Smooth muscle cell (in vitro differentiated cells): ENCODE measurements around the gene PDZD2. TPM values are rescaled to one million over a fixed set of nuclear protein-coding genes. Genes with fewer than 3 reads are reported as not detected.

ENCODE experiments used
- DNase-seq: peaks from one replicate; lab custom pipeline; 2025; ENCODE audit not compliant: unreplicated experiment; lab: John Stamatoyannopoulos, UW
- H2AFZ ChIP-seq: fragments of 200-600 bp; sonication (generic); 2 replicates; pipeline ENCODE4 v1.6.0; 2016; ENCODE audit warnings: antibody characterized with exemption, low read depth, mild to moderate bottlenecking
- H3F3A ChIP-seq: fragments of 200-600 bp; sonication (generic); 2 replicates; pipeline ENCODE4 v1.6.0; 2017; ENCODE audit warnings: antibody characterized with exemption, low read depth
- H3K27ac ChIP-seq: fragments of 200-600 bp; sonication (generic); 2 replicates; pipeline ENCODE4 v1.5.1; 2016; ENCODE audit warnings: low read depth, mild to moderate bottlenecking
- H3K27me3 ChIP-seq: fragments of 200-600 bp; sonication (generic); 2 replicates; pipeline ENCODE4 v1.6.1; 2016; ENCODE audit warnings: low read depth, mild to moderate bottlenecking
- H3K36me3 ChIP-seq: fragments of 200-600 bp; sonication (generic); 2 replicates; pipeline ENCODE4 v1.5.1; 2016; ENCODE audit warnings: low read depth
- H3K4me1 ChIP-seq: fragments of 200-600 bp; sonication (generic); 2 replicates; pipeline ENCODE4 v1.5.1; 2016; ENCODE audit warnings: low read depth
- H3K4me2 ChIP-seq: fragments of 200-600 bp; sonication (generic); 2 replicates; pipeline ENCODE4 v1.6.0; 2016; ENCODE audit warnings: mild to moderate bottlenecking
- H3K4me3 ChIP-seq: fragments of 200-600 bp; sonication (generic); 2 replicates; pipeline ENCODE4 v1.5.1; 2016; ENCODE audit warnings: mild to moderate bottlenecking
- H3K79me2 ChIP-seq: fragments of 200-600 bp; sonication (generic); 2 replicates; pipeline ENCODE4 v1.6.0; 2016; ENCODE audit warnings: low read depth, mild to moderate bottlenecking
- H3K9ac ChIP-seq: fragments of 200-600 bp; sonication (generic); 2 replicates; pipeline ENCODE4 v1.6.0; 2016; ENCODE audit warnings: low read depth
- H3K9me3 ChIP-seq: fragments of 200-600 bp; sonication (generic); replicated peaks from 2 replicates; pipeline ENCODE4 v1.5.1; 2016; ENCODE audit warnings: low read depth
- H4K20me1 ChIP-seq: fragments of 200-600 bp; sonication (generic); 2 replicates; pipeline ENCODE4 v1.6.0; 2016; ENCODE audit warnings: low read depth
- WGBS: methylation state at CpG from one replicate; pipeline ENCODE4 v1.1.7; 2016; ENCODE audit warnings: low lambda C conversion rate; 5-methylcytosine and 5-hydroxymethylcytosine counted together
- polyA plus RNA-seq: library from polyadenylated mRNA; unstranded; fragments of >200 nt; fragmentation: Nextera tagmentation; extraction: Ambion mirVana; gene quantifications from 2 replicates; pipeline ENCODE4 v1.2.1, GENCODE V29; 2016
- total RNA-seq: library from RNA; depleted of rRNA; stranded (reverse); fragments of >200 nt; gene quantifications from 2 replicates; pipeline ENCODE4 v1.2.3, GENCODE V29; 2014
- TF ChIP-seq, protein P1 (sequence below): fragments of 200-600 bp; sonication (generic); IDR thresholded peaks from 2 replicates; pipeline ENCODE4 v1.5.1; 2017; ENCODE audit warnings: borderline replicate concordance, mild to moderate bottlenecking, antibody characterized with exemption; ENCODE audit not compliant: insufficient read depth, poor library complexity, severe bottlenecking

The PDZD2 gene
- total and polyA plus RNA-seq, 2 experiments from 2014 or later: 3.2 to 4.1 TPM

DNA sequence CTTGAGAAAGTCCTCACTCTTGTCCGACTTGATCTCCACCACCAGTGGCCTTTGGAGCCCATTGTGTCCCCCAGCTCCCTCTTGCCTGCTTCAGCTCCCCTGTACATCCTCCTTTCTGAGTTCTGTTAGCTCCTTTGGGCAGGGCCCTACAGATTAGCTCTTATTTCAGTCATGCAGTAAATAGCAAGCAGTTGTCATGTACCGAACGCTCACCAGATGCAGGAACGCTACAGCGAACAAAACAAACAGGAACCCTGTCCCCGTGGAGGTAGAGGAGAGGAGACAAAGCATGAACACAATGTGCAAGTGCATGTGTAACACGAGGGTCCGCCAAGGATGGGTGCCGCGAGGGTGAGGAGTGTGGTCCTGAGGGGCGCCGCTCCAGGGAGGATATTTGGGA lies 111.3 kb downstream of the PDZD2 start:
- Histone ChIP-seq H3K79me2 (no peaks in the 10 kb centered on the region), H3K4me1 (peaks cover 15% of the 10 kb centered on the region), H3K27me3 (no peaks in the 10 kb centered on the region), H3F3A (no peaks in the 10 kb centered on the region), H3K9me3 (no peaks in the 10 kb centered on the region), H3K4me2 (no peak overlapping the region), H2AFZ (no peak overlapping the region), H3K4me3 (no peak overlapping the region), H3K9ac (no peak overlapping the region), H4K20me1 (no peaks in the 10 kb centered on the region), H3K36me3 (no peaks in the 10 kb centered on the region), H3K27ac (no peak overlapping the region)
- DNase-seq: no peak
- WGBS: 88% methylated on average over 12 of the region's 12 CpGs
- TF ChIP-seq, protein P1, sequence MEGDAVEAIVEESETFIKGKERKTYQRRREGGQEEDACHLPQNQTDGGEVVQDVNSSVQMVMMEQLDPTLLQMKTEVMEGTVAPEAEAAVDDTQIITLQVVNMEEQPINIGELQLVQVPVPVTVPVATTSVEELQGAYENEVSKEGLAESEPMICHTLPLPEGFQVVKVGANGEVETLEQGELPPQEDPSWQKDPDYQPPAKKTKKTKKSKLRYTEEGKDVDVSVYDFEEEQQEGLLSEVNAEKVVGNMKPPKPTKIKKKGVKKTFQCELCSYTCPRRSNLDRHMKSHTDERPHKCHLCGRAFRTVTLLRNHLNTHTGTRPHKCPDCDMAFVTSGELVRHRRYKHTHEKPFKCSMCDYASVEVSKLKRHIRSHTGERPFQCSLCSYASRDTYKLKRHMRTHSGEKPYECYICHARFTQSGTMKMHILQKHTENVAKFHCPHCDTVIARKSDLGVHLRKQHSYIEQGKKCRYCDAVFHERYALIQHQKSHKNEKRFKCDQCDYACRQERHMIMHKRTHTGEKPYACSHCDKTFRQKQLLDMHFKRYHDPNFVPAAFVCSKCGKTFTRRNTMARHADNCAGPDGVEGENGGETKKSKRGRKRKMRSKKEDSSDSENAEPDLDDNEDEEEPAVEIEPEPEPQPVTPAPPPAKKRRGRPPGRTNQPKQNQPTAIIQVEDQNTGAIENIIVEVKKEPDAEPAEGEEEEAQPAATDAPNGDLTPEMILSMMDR: no peak

DNA sequence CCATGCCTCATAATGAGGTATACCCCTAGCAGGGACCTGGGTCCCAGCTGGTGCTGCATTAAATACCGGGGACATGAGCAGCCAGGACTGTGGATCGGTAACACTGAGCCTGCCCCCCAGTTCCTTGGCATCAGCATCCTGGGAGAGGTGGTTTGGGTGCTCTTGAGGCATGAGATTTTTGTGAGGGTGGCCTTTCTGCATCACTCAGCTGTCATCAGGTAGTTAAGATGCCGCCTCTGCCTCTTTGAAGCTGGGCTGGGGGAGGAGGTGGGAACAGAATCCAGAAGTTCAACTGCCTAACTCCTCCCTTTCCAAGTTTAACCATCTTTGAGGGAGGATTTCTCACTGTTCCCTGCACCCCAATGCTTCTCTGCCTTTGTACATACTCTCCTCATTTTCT lies 112.7 kb downstream of the PDZD2 start:
- Histone ChIP-seq H3K36me3 (no peaks in the 10 kb centered on the region), H4K20me1 (no peaks in the 10 kb centered on the region), H3K27ac (no peak overlapping the region), H3K4me3 (no peak overlapping the region), H3K4me2 (no peak overlapping the region), H3K4me1 (peaks cover 15% of the 10 kb centered on the region), H3K9ac (no peak overlapping the region), H3K27me3 (no peaks in the 10 kb centered on the region), H3F3A (no peaks in the 10 kb centered on the region), H3K9me3 (no peaks in the 10 kb centered on the region), H3K79me2 (no peaks in the 10 kb centered on the region), H2AFZ (no peak overlapping the region)
- no peak for DNase-seq
- 56% methylated on average over 3 of the region's 3 CpGs for WGBS
- TF ChIP-seq, protein P1: no peak

DNA sequence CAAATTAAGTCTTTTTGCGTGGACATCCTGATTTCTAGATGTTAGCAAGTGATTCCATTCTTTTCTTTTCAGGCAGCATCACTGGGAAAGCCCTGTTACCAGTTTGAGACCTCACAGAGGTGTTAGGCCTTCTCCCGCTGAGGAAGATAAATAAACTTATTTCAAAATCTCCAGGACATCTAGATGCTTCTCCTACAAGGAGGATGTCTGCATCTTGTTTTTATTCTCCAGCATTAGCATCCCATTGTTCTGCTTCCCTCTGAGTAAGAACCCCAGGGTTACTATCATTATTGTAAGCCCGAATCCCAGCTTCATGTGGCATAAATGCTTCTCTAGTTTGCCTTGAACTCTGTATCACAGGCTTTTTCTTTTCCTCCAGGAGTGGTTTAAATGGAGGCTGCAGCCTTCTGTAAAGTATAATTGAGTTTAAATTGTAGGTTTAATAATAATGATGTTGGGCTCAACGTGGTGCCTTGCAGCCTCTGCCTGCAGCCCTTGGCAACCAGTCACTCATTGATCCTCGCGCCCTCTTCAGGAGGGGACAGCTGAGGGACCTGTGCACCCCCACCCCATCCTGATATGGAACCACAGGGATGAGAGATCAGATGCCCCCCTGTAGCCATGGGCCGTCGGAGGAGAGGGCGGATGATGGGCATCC lies 114.9 kb downstream of the PDZD2 start:
- no peaks in the 10 kb centered on the region for H3K36me3 ChIP-seq
- no peak for DNase-seq
- no peak overlapping the region for H2AFZ ChIP-seq
- H3K4me1 ChIP-seq: peaks cover 15% of the 10 kb centered on the region
- H3K9ac ChIP-seq: no peak overlapping the region
- no peaks in the 10 kb centered on the region for H3K27me3 ChIP-seq
- H4K20me1 ChIP-seq: no peaks in the 10 kb centered on the region
- H3K4me3 ChIP-seq: no peak overlapping the region
- no peaks in the 10 kb centered on the region for H3F3A ChIP-seq
- TF ChIP-seq, protein P1: no peak
- H3K9me3 ChIP-seq: no peaks in the 10 kb centered on the region
- no peak overlapping the region for H3K4me2 ChIP-seq
- H3K27ac ChIP-seq: no peak overlapping the region
- no peaks in the 10 kb centered on the region for H3K79me2 ChIP-seq
- 61% methylated on average over 9 of the region's 9 CpGs for WGBS

DNA sequence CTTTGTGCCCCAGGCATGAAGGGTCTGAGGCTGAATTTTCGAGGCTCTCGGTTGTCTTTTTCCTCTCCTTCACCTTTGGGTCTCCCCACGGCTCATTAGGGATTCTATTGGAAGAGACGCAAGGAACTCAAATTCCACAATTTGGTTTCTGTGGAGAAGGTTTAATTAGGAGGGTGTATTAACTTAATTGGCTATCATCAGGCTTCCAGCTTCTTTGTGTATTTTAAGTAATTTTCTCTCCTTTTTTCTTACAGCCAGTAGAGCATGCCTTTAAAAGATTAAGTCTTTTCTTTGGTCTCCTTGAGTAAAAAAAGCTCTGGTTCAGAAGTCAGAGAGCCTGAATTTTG lies 115.4 kb downstream of the PDZD2 start:
- Histone ChIP-seq H3K27me3 (no peaks in the 10 kb centered on the region), H3K9me3 (no peaks in the 10 kb centered on the region), H2AFZ (peak overlapping the region; percentile 41), H3K27ac (no peak overlapping the region), H3K4me2 (no peak overlapping the region), H3K4me1 (peaks cover 15% of the 10 kb centered on the region), H3K9ac (no peak overlapping the region), H3F3A (no peaks in the 10 kb centered on the region), H3K79me2 (no peaks in the 10 kb centered on the region), H4K20me1 (no peaks in the 10 kb centered on the region), H3K4me3 (no peak overlapping the region), H3K36me3 (no peaks in the 10 kb centered on the region)
- no peak for DNase-seq
- WGBS: 90% methylated on average over 4 of the region's 4 CpGs
- TF ChIP-seq, protein P1: no peak
